ENCODE data around the gene OAS2.

Gene OAS2

DNA sequence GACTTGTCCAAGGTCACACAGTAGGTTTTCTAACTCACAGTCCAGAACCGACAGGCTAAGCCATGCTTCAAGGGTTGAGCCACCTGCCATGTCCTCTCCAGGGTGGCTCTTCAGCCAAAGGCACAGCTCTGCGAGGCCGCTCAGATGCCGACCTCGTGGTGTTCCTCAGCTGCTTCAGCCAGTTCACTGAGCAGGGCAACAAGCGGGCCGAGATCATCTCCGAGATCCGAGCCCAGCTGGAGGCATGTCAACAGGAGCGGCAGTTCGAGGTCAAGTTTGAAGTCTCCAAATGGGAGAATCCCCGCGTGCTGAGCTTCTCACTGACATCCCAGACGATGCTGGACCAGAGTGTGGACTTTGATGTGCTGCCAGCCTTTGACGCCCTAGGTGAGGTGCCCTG lies 12.7 kb upstream of the OAS2 start:
- TF ChIP-seq ZFX (IDR thresholded peaks at IDR 0.05) = no peak
- TF ChIP-seq, protein P1, sequence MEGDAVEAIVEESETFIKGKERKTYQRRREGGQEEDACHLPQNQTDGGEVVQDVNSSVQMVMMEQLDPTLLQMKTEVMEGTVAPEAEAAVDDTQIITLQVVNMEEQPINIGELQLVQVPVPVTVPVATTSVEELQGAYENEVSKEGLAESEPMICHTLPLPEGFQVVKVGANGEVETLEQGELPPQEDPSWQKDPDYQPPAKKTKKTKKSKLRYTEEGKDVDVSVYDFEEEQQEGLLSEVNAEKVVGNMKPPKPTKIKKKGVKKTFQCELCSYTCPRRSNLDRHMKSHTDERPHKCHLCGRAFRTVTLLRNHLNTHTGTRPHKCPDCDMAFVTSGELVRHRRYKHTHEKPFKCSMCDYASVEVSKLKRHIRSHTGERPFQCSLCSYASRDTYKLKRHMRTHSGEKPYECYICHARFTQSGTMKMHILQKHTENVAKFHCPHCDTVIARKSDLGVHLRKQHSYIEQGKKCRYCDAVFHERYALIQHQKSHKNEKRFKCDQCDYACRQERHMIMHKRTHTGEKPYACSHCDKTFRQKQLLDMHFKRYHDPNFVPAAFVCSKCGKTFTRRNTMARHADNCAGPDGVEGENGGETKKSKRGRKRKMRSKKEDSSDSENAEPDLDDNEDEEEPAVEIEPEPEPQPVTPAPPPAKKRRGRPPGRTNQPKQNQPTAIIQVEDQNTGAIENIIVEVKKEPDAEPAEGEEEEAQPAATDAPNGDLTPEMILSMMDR (conservative IDR thresholded peaks at IDR 0.05) = no peak

DNA sequence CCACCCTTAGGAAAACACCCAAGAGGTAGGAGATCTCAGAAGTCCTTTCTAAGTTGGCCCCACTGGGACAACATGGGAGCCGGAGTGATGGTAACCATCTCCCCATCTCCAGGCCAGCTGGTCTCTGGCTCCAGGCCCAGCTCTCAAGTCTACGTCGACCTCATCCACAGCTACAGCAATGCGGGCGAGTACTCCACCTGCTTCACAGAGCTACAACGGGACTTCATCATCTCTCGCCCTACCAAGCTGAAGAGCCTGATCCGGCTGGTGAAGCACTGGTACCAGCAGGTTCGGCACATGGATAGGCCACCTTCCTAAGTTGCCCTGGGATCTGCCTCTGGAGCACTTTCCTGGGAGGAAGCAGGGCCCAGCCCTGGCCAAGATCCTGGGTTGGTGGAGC lies 11.0 kb upstream of the OAS2 start:
- no peak overlapping the region for H3K27ac ChIP-seq
- no peak for TF ChIP-seq ZFX (IDR thresholded peaks at IDR 0.05)
- TF ChIP-seq, protein P1 (conservative IDR thresholded peaks at IDR 0.05) = no peak

More for the DNA sequence above, 12.7 kb upstream of the OAS2 start:
- H3K27ac ChIP-seq = no peak overlapping the region

DNA sequence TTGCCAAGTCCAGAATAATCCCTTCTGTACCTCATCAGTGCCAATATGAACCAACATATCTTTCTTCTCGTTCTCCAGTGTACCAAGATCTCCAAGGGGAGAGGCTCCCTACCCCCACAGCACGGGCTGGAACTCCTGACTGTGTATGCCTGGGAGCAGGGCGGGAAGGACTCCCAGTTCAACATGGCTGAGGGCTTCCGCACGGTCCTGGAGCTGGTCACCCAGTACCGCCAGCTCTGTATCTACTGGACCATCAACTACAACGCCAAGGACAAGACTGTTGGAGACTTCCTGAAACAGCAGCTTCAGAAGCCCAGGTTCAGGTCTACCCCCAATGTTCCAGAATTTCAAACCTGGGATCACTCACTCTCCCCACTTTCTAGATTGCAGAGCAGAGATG lies 10.5 kb upstream of the OAS2 start:
- TF ChIP-seq, protein P1 (conservative IDR thresholded peaks at IDR 0.05) = no peak
- no peak for TF ChIP-seq ZFX (IDR thresholded peaks at IDR 0.05)
- no peak overlapping the region for H3K27ac ChIP-seq

DNA sequence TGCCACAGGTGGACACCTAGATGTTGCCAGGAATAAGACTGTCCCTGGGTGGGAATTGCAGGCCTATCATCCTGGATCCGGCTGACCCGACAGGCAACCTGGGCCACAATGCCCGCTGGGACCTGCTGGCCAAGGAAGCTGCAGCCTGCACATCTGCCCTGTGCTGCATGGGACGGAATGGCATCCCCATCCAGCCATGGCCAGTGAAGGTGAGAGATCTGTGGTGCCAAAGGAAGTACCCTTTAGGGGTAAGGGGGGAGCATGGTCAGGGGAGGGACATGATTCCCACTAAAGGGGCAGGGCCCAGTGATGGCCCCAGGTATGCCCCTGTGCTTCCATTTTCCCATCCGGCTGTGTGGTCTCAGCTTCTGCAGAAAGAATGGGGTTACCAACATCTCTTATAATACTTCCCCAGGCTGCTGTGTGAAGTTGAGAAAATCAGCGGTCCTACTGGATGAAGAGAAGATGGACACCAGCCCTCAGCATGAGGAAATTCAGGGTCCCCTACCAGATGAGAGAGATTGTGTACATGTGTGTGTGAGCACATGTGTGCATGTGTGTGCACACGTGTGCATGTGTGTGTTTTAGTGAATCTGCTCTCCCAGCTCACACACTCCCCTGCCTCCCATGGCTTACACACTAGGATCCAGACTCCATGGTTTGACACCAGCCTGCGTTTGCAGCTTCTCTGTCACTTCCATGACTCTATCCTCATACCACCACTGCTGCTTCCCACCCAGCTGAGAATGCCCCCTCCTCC lies 8.6 kb upstream of the OAS2 start:
- no peak for TF ChIP-seq ZFX (IDR thresholded peaks at IDR 0.05)
- TF ChIP-seq, protein P1 (conservative IDR thresholded peaks at IDR 0.05) = no peak
- no peak overlapping the region for H3K27ac ChIP-seq

- no peak for TF ChIP-seq ZFX (IDR thresholded peaks at IDR 0.05)
- TF ChIP-seq, protein P1 (conservative IDR thresholded peaks at IDR 0.05) = no peak
- no peak overlapping the region for H3K27ac ChIP-seq
These were observed 7.9 kb upstream of the OAS2 start for GRCh38 chr12:112970391-112970790.

DNA sequence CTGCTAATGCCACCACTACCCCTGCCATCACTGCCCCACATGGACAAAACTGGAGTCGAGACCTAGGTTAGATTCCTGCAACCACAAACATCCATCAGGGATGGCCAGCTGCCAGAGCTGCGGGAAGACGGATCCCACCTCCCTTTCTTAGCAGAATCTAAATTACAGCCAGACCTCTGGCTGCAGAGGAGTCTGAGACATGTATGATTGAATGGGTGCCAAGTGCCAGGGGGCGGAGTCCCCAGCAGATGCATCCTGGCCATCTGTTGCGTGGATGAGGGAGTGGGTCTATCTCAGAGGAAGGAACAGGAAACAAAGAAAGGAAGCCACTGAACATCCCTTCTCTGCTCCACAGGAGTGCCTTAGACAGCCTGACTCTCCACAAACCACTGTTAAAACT lies 7.1 kb upstream of the OAS2 start:
- H3K27ac ChIP-seq = no peak overlapping the region
- TF ChIP-seq, protein P1 (conservative IDR thresholded peaks at IDR 0.05) = no peak
- no peak for TF ChIP-seq ZFX (IDR thresholded peaks at IDR 0.05)

DNA sequence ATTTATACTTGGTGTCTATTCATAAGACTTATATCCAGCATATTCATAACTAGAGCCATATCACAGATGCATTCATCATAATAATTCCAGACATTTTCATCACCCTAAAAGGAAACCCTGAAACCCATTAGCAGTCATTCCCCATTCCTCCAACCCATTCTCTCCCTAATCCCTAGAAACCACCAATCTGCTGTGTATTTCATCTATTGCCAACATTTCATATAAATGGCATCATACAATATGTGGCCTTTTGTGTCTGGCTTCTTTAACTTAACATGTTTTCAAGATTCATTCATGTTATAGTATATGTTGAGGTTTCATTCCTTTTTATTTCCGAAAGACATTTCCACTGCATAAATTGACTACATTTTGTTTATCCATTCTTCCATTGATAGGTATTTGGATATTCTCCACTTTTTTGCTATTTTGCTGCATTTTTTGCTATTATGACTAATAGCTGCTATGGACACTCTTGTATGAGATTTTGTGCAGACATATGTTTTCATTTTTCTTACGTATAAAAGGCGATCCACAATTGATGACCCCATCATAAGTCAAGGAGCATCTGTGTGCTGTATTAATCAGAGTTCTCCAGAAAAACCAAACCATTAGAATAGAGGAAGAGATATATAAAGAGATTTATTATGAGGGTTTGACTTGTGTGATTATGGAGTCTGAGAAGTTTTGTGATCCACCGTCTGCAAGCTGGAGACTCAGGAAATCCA lies 5.1 kb upstream of the OAS2 start:
- no peak for TF ChIP-seq ZFX (IDR thresholded peaks at IDR 0.05)
- TF ChIP-seq, protein P1 (conservative IDR thresholded peaks at IDR 0.05) = no peak
- no peak overlapping the region for H3K27ac ChIP-seq

Measured in C4-2B (cell line).